AG04450 (cell line): ENCODE measurements around the gene WNT6. TPM values are rescaled to one million over a fixed set of nuclear protein-coding genes. Genes with fewer than 3 reads are reported as not detected.

ENCODE experiments used
- CTCF ChIA-PET: fragments of 300-600, 350-600 bp; formaldehyde crosslinking; extraction: SDS; loops from one replicate; lab custom pipeline; 2022; ENCODE audit warnings: antibody characterized with exemption, inconsistent platforms; lab: Charles Lee
- POLR2A ChIA-PET: fragments of 350-600 bp; formaldehyde crosslinking; extraction: SDS; loops from one replicate; lab custom pipeline; 2021; ENCODE audit warnings: antibody characterized with exemption, inconsistent platforms; lab: Yijun Ruan, JAX
- DNase-seq: peaks from one replicate; pipeline ENCODE4 v3.0.0-alpha.2; 2011; ENCODE audit warnings: low read depth, low spot score
- H3K27ac ChIP-seq: one replicate; pipeline ENCODE4 v1.5.1; 2012; ENCODE audit warnings: low read depth, low read length, control low read depth
- H3K27me3 ChIP-seq: one replicate; pipeline ENCODE4 v1.6.0; 2012; ENCODE audit warnings: low read length; ENCODE audit not compliant: control insufficient read depth, insufficient read depth
- H3K4me3 ChIP-seq: 2 replicates; pipeline ENCODE4 v1.5.1; 2011; ENCODE audit warnings: mild to moderate bottlenecking, low read depth, low read length, control low read depth
- H3K9me3 ChIP-seq: 2 replicates; pipeline ENCODE4 v1.5.1; 2012; ENCODE audit warnings: low read length; ENCODE audit not compliant: control insufficient read depth, insufficient read depth
- CTCF ChIP-seq: IDR thresholded peaks from 2 replicates; pipeline ENCODE4 v1.5.1; 2011; ENCODE audit warnings: low read depth, low read length, control low read depth, inconsistent platforms
- polyA plus RNA-seq: library from polyadenylated mRNA; depleted of rRNA; stranded (reverse); fragments of >200 nt; gene quantifications from 2 replicates; pipeline ENCODE4 v1.2.3, GENCODE V29; 2011; rRNA removed
- small RNA-seq: library from RNA; depleted of rRNA; stranded (forward); fragments of <200 nt; gene quantifications from one replicate; pipeline ENCODE3, GENCODE V24; 2012; ENCODE audit warnings: low read depth; ENCODE audit not compliant: insufficient read length

The WNT6 gene
- polyA plus RNA-seq, 1 experiment: not detected

- Histone ChIP-seq H3K4me3 (peak overlapping the region; percentile 61), H3K27ac (no peak overlapping the region), H3K27me3 (peaks cover 38% of the 10 kb centered on the region), H3K9me3 (peaks cover 6% of the 10 kb centered on the region; the same call in 1 of the 2 replicates)
- peak; percentile 39 for DNase-seq
- TF ChIP-seq CTCF: no peak
- CTCF ChIA-PET: interaction anchor here (4.8 kb wide), 1 partner anchor 11 kb away, joined by 28 read pairs; no protein-coding TSS in a partner anchor
- POLR2A ChIA-PET: no interaction called here
Measured at GRCh38 chr2:218908721-218909619, 49.4 kb downstream of the WNT6 start.

GRCh38 chr2:218910741-218911140 lies 51.1 kb downstream of the WNT6 start:
- Histone ChIP-seq H3K9me3 (peaks cover 6% of the 10 kb centered on the region; the same call in 1 of the 2 replicates), H3K27me3 (peaks cover 22% of the 10 kb centered on the region), H3K4me3 (no peak overlapping the region), H3K27ac (no peak overlapping the region)
- no peak for TF ChIP-seq CTCF
- DNase-seq: no peak
- CTCF ChIA-PET: interaction anchor here (0.9 to 4.8 kb wide), 3 partner anchors 13 to 69 kb away, joined by 3 to 28 read pairs (median 5); no protein-coding TSS in a partner anchor
- POLR2A ChIA-PET: no interaction called here

- POLR2A ChIA-PET: no interaction called here
- no peak for DNase-seq
- Histone ChIP-seq H3K27me3 (peaks cover 10% of the 10 kb centered on the region), H3K4me3 (no peak overlapping the region), H3K27ac (no peak overlapping the region), H3K9me3 (peaks cover 7% of the 10 kb centered on the region)
- CTCF ChIA-PET: interaction anchor here (1.3 kb wide), 1 partner anchor 23 kb away, joined by 3 read pairs; no protein-coding TSS in a partner anchor
- no peak for TF ChIP-seq CTCF
Measured at GRCh38 chr2:218920504-218920903, 60.9 kb downstream of the WNT6 start.

Small RNA genes lying within 50 kb of the gene (small RNA-seq; reads per million reads assigned to genes)
- not detected for gene RNU6-642P

Other genes with a start within 250 kb of the WNT6 start
- gene ZNF142, start 200.2 kb upstream of the WNT6 start, polyA plus RNA-seq: 3.5 and 5.5 TPM in 2 replicates
- 26.7 and 28.4 TPM in 2 replicates for gene BCS1L, start 200.1 kb upstream of the WNT6 start, polyA plus RNA-seq
- gene RNF25, start 187.8 kb upstream of the WNT6 start, polyA plus RNA-seq: 57.5 and 76.3 TPM in 2 replicates
- 52.5 and 53.1 TPM in 2 replicates for gene STK36, start 187.7 kb upstream of the WNT6 start, polyA plus RNA-seq
- 16.3 and 18.0 TPM in 2 replicates for gene TTLL4, start 149.0 kb upstream of the WNT6 start, polyA plus RNA-seq
- 25.6 and 31.0 TPM in 2 replicates for gene CYP27A1, start 77.7 kb upstream of the WNT6 start, polyA plus RNA-seq
- not detected in 2 replicates for gene PRKAG3, start 28.0 kb upstream of the WNT6 start, polyA plus RNA-seq
- gene WNT10A, start 21.0 kb downstream of the WNT6 start, polyA plus RNA-seq: not detected in 2 replicates
- gene CDK5R2, start 99.9 kb downstream of the WNT6 start, polyA plus RNA-seq: 0.04 and 0.05 TPM in 2 replicates
- gene FEV, start 125.4 kb downstream of the WNT6 start, polyA plus RNA-seq: not detected in 2 replicates
- 0.19 TPM in 1 of 2 replicates, not detected in the other for gene CRYBA2, start 133.6 kb downstream of the WNT6 start, polyA plus RNA-seq
- not detected in 2 replicates for gene CFAP65, start 181.7 kb downstream of the WNT6 start, polyA plus RNA-seq
- 0.04 TPM in 1 of 2 replicates, not detected in the other for gene IHH, start 201.1 kb downstream of the WNT6 start, polyA plus RNA-seq